HG03159 (cell line): Measurements from ENCODE around the gene HLA-DMA.
A peak's percentile ranks its signal among the peaks of the same experiment; 100 is the strongest.
"Not testable (repeated sequence)": the region's sequence is repeated elsewhere in the genome, so short reads cannot be mapped to it uniquely, and the experiment has no call there.

Experiments
- ATAC-seq: cut with Tn5 transposase; IDR thresholded peaks from one replicate; pipeline ENCODE4 v1.9.1; 2021; ENCODE audit warnings: mild to moderate bottlenecking, moderate library complexity; ENCODE audit not compliant: unreplicated experiment

The HLA-DMA gene

DNA sequence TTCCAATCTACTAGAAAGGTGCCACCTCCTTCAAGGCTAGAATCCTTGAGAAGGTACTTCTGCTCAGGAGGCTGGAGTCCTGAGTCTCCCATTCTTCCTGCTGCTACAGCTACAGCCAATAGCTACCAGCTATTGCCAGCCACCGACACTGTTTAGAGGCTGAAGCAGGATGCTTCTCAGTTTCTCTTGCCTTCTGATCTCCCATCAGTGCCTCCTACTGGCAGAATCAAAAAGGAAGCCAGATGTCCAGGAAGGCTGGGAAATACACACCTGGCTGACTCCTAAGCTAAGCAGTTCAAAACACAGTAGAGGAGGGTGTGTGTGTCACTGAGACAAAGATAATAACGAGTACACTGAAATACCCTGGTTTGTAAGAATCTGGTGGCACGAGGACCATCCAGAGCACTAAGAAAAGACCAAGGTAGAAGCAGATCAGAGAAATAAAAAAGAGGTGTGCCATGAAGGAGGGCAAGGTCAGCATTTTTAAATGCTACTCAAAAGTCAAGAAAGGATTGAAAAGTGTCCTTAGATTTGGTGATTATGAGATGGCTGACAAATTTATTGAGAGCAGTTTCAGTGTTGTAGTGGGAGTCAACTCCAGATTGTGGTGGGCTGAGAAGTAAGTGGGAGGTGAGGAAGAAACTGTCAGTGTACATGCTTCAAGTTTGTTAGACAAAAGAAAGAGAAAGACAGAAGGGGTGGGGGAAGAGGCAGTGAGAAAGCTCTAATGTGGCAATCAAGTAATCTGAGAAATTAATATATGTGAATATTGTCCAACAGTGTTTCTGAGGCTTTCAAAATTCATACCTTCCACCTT, 2.3 kb upstream of the HLA-DMA start:
- ATAC-seq = no peak

DNA sequence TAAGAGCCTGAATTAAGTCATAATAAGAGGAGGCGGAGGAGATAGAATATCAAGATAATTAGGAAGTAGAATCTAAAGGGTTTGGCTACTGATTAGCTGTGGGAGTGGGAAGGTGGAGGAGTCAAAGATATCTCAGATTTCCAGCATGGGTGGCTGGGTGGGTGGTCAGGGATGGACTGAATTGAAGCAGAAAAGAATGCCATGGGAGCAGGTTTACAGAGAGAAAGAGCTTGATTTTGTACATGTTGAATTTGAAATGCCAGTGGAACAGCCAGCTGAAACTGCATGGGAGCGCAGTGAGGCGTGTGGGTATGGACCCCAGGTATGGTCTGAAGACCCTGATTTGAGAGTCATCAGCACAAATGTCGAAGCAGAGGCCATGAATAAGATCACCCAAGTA, 1.4 kb upstream of the HLA-DMA start:
- ATAC-seq = no peak

DNA sequence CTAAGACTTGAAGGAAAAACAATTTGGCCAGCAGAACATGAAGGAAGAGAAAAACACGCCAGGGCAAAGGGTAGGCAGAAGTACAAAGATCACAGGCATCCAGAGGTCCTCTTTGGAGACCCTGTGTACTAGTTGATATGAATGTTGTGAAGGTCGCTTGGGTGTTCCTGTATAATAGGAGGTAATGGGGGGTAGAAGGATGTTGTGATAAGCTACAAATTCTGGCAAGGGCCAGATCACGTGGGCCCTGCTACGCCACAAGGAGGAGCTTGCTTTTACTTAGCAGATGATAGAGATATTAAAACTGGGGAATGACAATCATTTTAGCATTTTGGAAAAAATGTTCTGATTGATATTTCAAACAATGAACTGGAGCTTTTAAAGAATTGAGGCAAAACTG, 878 bp upstream of the HLA-DMA start:
- no peak for ATAC-seq

DNA sequence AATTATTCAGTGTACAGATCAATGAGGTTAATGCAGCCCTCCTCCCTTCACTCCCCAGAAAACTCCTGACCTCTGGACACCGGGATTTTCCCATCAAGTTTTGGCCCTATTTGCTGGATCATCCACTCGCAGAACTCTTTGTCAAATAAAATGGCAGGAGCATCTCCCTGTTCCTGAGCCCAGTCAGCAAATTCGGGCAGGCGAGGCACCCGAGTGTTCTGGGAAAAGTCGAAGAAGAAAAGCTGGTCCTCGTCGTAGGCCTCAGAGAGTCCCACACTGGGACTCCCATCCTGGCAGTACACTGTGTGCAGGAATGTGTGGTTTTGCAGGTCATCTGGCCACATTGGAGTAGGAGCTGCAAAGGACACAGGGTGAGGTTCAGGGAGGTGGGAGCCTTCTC, 2.4 kb downstream of the HLA-DMA start:
- ATAC-seq = no peak

DNA sequence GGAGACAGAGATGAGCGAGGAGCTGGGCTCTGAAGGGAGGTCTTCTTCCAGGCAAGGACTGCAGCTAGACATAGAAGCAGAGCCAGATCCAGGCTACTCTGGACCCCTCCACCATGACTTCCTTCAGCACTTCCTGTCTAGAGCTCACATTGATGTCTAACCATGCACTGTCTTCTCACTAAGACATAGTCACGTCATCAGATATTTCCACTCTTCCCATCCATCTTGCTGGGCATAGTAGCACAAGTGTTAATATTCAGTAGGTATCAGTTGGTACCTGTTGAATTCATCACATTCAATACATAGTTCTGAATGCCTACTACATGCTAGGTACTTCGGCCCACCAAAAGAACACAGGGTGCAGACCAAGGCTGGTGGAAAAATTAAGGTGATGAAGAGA, 2.9 kb downstream of the HLA-DMA start:
- no peak for ATAC-seq

DNA sequence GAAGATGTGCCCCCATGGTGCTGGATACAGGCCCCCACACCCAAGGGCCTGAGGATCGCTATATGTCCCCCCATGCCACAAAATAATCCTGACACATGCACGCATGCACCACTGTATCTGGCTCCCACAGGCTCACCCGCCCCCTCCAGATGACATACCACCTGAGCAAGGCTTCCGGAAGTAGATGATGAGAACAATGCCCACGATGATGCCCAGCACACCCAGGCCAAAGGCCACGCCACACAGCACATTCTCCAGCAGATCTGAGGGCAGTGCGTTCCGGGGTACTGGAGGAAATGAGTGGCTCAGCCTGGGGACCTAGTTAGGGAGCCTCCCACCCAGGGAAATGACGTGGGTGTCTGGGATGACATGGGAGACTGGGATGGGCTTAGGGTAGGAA, 3.8 kb downstream of the HLA-DMA start:
- ATAC-seq = no peak

DNA sequence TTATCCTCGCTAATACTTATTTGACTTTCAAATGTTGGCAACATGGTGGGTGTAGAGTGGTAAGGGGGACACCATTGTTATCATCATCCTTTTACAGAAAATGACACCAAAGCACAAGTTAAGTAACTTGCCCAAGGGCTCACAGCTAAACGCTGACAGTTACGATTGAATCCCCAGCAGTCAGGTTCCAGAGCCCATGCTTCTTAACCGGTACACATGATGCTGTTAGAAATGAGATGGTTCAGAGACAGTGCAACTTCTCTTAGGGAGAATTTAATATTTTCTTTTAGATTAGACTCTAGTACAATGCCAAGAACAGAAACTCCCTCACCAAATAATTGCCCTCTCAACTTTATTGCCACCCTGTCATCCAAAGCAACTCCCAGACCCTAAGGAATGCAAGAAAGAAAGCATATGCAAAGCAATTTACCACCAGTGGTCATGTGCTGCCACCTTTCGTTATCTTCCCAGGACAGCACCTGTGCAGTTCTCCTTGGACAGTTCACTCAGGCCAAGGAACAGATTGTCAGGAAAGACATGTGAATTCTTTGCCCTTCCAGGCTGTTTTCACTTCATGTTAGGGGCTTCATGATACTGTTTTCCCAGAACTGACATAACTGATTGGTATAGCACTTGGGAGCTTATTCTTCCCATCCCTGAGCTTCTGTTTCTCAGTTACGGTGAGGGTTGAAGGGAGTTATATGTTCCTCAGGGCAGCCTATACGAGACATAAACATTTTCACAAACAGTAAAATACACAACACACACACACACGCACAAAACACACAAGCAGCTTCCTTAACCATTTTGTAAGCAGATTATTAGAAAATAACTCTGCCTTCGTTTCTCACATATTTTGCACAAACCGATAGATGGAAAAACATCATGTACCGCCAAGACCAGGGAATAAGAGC, 5.1 kb downstream of the HLA-DMA start:
- ATAC-seq = no peak

DNA sequence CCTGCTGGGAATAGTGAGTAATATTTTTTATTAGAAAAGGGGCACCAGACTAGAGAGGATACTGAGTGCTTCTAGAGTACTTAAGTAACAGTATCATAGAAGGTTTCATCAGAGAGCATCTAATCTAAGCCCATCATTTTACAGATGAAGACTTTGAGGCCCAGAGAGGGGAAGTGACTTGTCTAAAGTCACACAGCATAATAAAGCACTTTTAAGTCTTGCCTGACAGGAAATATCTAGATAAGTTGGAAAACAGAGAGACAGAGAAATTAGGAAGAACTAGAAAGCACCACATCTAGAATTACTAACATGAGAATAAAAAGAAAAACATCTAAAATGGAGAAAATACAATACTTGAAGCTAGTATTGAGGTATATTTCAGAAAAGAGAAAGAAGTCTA, 6.0 kb downstream of the HLA-DMA start:
- ATAC-seq = no peak

DNA sequence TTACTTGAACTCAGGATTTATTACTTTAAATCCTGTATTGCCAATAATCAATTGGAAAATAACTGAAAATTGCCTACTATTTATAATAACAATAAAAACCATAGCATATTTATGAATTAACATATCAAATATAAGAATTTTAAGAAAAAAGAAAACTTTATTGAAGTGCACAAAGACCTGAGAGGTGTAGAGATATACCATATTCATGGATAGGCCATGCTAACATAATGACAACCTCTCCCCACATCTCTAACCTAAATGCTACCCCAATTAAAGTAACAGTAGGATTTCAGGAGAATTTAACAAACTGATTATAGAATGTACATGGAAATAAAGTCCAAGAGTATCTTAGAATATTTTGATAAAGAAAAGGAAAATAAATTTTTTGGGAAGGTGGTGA, 6.9 kb downstream of the HLA-DMA start:
- no peak for ATAC-seq

DNA sequence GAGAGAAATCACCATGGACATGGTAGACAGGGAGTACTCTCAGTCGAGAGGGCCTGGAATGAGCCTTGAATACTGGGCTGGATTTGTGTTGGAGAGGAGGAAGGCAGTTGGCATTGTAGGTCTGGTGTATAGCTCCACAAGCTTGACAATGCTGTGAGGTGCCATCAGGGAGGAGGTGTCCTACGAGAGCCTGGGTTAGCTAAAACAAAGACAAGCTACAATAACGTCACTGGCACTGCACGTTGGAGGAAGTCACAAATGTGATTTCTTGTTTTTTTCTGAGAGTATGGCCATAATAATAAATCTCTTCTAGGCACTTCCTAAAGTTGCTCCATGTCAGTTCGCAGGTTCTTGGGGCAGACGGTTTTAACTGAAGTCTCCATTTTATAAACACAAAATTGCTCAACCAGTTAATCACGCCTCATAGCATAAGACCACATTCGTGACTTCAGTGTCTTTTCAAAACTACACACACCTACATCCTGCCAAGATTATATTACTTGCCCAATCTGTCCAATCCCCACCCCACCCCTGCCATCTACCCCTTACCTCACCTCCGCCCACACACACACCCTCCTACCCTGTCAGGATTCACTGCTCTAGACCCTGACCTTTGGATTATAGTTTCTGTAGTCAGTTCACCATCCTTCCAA, 7.7 kb downstream of the HLA-DMA start:
- no peak for ATAC-seq

DNA sequence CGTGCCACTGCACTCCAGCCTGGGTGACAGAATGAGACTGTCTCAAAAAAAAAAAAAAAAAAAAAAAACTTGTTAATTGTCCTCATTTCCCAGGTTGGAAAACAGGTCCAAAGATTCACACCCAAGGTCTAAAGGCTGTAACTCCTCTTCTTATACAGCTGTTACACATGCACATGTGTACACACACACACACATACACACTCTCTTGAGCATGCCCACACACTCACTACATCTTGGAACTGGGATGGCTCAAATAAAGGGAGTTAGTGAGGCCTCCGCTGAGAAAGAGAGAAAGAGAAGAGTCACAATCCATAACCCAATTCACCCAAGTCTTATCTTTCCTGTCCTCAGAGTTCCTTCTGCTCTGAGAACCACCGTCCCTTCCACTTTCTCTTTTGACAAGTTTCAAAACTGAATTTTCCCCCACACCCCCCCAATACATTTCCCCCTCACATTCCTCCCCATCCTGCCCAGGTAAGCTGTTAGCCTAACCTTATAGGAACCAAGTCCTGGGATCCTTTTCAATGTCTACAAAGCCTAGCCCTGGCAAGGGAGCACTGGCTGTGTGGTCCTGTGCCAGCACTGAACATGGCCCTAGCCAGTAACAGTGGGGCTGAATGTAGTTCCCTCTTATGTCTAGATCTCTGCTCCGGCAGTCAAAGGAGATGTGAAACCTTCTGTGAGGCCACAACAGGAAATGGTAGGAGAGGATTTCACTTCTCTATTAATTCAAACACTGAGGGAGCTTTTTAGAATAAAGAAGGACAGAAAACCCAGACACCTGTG, 8.8 kb downstream of the HLA-DMA start:
- peak; percentile 46 for ATAC-seq

DNA sequence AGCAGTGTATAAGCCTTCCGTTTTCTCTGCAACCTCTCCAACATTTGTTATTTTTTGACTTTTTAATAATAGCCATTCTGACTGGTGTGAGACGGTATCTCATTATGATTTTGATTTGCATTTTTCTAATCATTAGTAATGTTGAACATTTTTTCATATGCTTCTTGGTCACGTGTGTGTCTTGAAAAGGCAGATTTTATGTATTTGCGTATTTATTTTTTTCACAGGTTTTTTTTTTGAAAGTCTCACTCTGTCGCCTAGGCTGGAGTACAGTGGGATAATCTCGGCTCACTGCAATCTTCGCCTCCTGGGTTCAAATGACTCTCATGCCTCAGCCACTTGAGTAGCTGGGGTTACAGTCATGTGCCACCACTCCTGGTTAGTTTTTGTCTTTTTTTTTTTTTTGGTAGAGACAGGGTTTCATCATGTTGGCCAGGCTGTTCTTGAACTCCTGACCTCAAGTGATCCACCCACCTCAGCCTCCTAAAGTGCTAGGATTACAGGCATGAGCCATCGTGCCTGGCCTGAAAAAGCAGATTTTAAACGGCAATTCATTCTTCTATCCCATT, 10.3 kb downstream of the HLA-DMA start:
- not testable (repeated sequence) for ATAC-seq

DNA sequence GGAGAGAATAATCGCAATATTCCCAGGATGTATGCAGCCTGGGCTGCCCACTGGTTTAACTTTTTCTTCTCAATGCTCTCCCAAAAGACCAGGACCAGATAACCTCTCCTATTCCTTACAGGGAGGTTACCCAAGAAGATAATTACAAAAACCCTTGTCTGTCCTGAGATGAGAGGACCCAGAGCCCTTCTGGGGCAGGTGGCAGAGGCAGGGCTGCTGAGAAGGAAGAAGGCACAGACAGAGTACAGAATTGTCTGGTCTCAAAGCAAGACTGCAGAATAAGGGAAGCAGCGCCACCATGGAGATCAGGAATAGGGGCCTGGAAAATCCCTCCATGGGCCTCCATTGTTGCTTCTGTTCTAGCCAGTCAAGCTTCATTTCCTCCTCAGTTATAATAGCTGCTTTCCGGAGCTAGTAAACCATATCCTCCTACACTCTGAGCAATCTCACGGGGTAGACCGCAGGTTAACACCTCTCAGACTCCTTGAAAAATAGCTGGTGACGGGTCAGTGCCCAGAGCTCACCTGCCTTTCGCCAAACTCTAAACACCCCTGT, 11.6 kb downstream of the HLA-DMA start:
- peak; percentile 50 for ATAC-seq

DNA sequence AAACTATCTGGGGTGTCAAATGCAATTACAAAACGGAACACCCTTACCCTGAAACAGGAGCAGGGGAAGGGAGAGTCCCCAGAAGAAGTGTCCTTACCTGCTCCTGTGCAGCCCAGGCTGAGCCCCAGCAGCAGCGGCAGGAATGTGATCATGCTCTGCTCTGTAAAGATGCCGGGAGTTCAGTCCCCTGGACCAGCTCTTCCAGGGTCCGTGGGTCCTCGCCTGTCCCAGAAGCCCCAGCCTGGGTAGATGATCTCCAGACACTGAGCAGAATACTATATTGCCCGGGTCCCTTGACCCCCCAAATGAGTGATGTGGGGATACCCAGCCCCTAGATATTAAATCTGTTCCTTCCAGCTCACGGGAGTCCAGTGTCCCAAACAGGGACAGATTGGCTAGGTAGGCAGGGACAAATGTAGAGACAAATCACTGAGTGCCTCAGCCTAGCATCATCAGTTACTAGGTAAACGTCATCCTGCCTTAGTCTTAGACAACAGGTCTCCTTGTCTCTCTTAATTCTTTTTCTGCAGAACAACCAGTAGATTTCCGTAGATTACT, 12.2 kb downstream of the HLA-DMA start, which contains the start of gene HLA-DMB:
TSS of gene HLA-DMB (minus strand) at position 373 of the 558 bp plus-strand sequence. CDS start at position 152, 221 bp downstream.
- peak; percentile 51 for ATAC-seq

DNA sequence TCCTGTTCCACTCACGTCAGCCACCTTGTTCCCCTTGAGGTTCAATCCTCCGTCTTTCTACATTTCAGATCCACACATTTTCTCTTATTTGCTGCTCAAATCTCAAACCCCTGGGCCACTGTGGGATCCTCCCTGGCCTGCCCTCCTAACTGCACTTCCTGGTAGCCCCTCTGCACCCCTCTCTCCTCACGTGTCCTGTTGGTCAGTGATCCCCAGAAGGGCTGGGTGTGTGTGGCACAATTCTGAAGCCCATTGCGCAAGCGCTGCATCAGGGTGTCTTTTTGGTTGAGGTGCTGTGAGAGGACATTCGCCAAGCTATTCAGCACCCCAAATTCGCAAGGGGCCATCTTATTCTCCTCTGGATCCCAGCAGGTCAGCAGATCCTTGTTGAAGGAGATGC, 14.4 kb downstream of the HLA-DMA start:
- ATAC-seq = no peak

DNA sequence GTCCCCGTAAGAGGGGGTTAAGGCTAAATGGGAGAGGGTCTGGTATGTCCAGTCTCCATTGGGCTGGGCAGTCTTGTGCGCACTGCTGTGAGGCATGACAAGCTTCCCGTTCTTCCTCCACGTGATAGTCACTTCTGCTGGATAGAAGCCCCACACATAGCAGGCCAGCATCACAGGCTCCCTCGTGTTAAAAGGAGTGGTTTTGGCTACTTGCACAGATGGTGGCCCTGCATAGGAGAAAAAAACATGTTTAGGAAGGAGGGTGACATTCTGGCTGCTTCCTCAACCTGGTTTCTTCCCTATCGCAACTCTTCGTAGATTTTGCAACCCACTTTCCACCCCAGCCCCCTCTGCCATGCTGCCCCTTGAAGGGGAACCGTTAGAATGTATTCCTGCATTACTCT, 15.7 kb downstream of the HLA-DMA start:
- ATAC-seq = no peak

DNA sequence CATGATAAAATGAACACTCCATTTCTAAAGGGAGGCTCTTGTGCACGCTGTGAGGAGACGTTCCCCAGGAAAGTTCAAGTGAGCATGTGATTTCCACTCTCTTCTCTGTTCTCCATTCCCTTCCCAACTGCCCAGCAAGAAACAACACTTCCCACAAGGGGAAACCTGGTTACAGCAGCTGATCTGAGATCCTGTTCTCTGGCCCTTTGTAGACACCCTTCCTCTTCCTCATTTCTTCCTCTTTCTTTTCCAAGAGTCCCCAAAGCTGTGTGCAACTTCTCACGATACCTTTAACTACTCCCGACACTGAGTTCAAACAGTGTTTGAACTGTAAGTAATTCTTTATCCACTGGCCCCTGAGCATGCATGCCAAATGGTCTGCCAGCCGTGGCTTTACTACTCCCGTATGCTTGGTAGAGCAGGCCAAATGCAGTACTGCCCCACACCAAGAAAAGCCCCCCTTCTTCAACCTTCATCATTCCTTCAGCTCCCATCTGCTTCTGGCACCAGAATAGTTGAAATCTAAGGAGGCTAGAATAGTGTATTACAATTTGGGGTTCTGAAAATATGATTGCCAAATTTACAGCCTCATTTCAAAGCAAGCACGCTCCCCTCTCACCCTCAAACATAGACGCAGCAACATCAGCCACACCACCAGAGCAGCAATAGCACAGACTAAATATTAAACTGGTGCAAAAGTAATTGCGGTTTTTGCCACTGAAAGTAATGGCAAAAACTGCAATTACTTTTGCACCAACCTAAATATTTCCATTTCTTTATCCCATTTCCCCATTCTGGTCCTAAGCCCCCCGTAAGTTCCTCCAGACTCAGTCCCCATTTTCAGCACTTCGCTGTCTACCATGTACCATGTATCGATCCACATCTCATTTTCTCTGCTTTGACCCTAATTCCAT, 16.4 kb downstream of the HLA-DMA start:
- ATAC-seq = no peak

DNA sequence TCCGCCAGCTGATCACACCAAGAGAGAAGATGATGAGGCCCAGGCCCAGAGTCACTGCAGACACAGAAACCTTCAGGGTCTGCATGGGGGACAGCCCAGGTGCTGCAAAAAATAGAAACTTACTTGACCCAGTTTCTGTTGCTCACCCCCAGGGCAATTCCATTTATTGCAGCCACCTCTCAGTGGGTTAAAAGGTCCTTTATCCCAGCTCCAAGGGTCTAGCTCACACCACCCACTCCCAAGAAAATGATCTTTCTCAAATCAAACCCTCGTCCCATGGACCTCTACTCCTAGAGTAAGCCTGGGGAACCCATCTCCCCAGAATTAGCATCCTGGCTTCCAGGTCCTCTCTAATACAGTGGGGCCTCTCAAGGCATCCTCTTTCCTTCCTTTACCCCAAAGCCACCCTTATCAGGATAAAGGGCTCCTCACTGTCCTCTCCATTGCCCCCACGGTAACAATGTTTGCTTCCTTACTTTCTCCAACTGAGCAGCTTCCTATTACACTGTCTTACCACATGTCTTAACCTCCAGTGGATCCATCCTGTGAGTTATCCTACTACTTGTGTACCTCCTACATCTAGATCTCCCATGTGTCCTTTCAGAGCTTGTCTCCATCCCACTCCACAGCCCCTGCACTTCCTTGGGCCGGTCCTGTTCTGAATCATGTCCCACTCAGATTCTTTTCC, 17.2 kb downstream of the HLA-DMA start:
- no peak for ATAC-seq
